Measurements from ENCODE around the gene CCL22. TPM values are rescaled to one million over a fixed set of nuclear protein-coding genes. Genes with fewer than 3 reads are reported as not detected.
A peak's percentile ranks its signal among the peaks of the same experiment; 100 is the strongest.

The CCL22 gene
- total RNA-seq, 4 donors from 2014 or later: 0.09 to 1.6 (median 0.38) TPM

GRCh38 chr16:57405097-57405496, 46.5 kb downstream of the CCL22 start:
- WGBS, 2 donors: 76 to 84% methylated on average over 3 of the region's 3 CpGs
- intact Hi-C loops (cut with DNase I): no loop called here

GRCh38 chr16:57406881-57407280, 48.3 kb downstream of the CCL22 start:
- Histone ChIP-seq H3K4me3 (no peak overlapping the region), H3K36me3 (no peaks in the 10 kb centered on the region), H3K4me1 (peaks cover 0 to 42% (median 17%) of the 10 kb centered on the region in 3 donors), H3K9me3 (no peaks in the 10 kb centered on the region), H3K27ac (no peak overlapping the region), H3K27me3 (no peaks in the 10 kb centered on the region)
- intact Hi-C loops (cut with DNase I): no loop called here
- 45 to 71% methylated on average over 2 of the region's 2 CpGs for WGBS, 2 donors
- TF ChIP-seq POLR2A (IDR thresholded peaks at IDR 0.05) (no peak), CTCF (IDR thresholded peaks at IDR 0.05) (no peak)
- no peak for DNase-seq

More at GRCh38 chr16:57405097-57405496, 46.5 kb downstream of the CCL22 start:
- no peaks in the 10 kb centered on the region for H3K27me3 ChIP-seq
- H3K27ac ChIP-seq: no peak overlapping the region
- peaks cover 0 to 24% (median 7%) of the 10 kb centered on the region in 3 donors for H3K4me1 ChIP-seq
- no peaks in the 10 kb centered on the region for H3K9me3 ChIP-seq
- H3K4me3 ChIP-seq: no peak overlapping the region
- H3K36me3 ChIP-seq: no peaks in the 10 kb centered on the region
- TF ChIP-seq POLR2A (IDR thresholded peaks at IDR 0.05): no peak
- no peak for TF ChIP-seq CTCF (IDR thresholded peaks at IDR 0.05)
- no peak for DNase-seq

- Histone ChIP-seq H3K9me3 (no peaks in the 10 kb centered on the region), H3K4me1 (peaks cover 0 to 45% (median 17%) of the 10 kb centered on the region in 3 donors), H3K36me3 (no peaks in the 10 kb centered on the region), H3K4me3 (no peak overlapping the region), H3K27ac (no peak overlapping the region), H3K27me3 (no peaks in the 10 kb centered on the region)
- intact Hi-C loops (cut with DNase I): no loop called here
- TF ChIP-seq POLR2A (IDR thresholded peaks at IDR 0.05): no peak
- no peak for TF ChIP-seq CTCF (IDR thresholded peaks at IDR 0.05)
- no peak for DNase-seq
- WGBS, 2 donors: 89 to 95% methylated on average over 5 of the region's 5 CpGs
Measured at GRCh38 chr16:57407521-57408353, 49.2 kb downstream of the CCL22 start.

GRCh38 chr16:57409065-57409464, 50.5 kb downstream of the CCL22 start:
- Histone ChIP-seq H3K27ac (peak overlapping the region in 2 of 4 donors; percentile 39 to 48), H3K4me3 (no peak overlapping the region), H3K27me3 (no peaks in the 10 kb centered on the region), H3K9me3 (no peaks in the 10 kb centered on the region), H3K36me3 (no peaks in the 10 kb centered on the region), H3K4me1 (peaks cover 0 to 45% (median 17%) of the 10 kb centered on the region in 3 donors)
- TF ChIP-seq POLR2A (IDR thresholded peaks at IDR 0.05) (no peak), CTCF (IDR thresholded peaks at IDR 0.05) (no peak)
- 61% methylated on average over 5 of the region's 5 CpGs for WGBS, 2 donors
- intact Hi-C loops (cut with DNase I): no loop called here
- no peak for DNase-seq

GRCh38 chr16:57409870-57410587, 51.4 kb downstream of the CCL22 start:
- Histone ChIP-seq H3K4me1 (peaks cover 0 to 45% (median 17%) of the 10 kb centered on the region in 3 donors), H3K36me3 (no peaks in the 10 kb centered on the region), H3K4me3 (no peak overlapping the region), H3K27me3 (no peaks in the 10 kb centered on the region), H3K27ac (peak overlapping the region in 2 of 4 donors; percentile 39 to 48), H3K9me3 (no peaks in the 10 kb centered on the region)
- intact Hi-C loops (cut with DNase I): no loop called here
- TF ChIP-seq POLR2A (IDR thresholded peaks at IDR 0.05): no peak
- TF ChIP-seq CTCF (IDR thresholded peaks at IDR 0.05): peak in 1 of 6 experiments; percentile 26
- WGBS, 2 donors: 53 to 66% methylated on average over 4 to 8 of the region's 14 CpGs
- DNase-seq: no peak
